Measurements from ENCODE around the gene TCP10L.
"Not testable (repeated sequence)": the region's sequence is repeated elsewhere in the genome, so short reads cannot be mapped to it uniquely, and the experiment has no call there.

The TCP10L gene

DNA sequence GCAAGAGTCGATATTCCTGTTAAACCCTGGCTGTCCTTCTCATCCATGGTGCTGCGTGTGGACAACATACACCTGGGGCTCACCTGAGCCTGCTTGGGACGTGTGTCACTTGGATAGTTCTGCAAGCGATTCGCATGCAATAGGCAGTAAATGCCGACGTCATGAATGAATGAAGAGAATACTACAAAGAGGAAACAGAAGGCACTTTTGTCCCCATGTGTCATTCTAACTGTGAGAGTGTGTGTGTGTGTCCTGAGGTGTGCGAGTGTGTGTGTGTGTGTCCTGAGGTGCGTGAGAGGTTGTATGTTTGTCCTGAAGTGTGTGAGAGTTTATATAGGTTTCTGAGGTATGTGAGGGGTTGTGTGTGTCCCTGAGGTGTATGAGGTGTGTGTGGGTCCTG, 647 bp upstream of the TCP10L start:
- DNase-seq, result no peak

- no peak for DNase-seq
These were observed 851 bp downstream of the TCP10L start for GRCh38 chr21:32584472-32584871.

DNA sequence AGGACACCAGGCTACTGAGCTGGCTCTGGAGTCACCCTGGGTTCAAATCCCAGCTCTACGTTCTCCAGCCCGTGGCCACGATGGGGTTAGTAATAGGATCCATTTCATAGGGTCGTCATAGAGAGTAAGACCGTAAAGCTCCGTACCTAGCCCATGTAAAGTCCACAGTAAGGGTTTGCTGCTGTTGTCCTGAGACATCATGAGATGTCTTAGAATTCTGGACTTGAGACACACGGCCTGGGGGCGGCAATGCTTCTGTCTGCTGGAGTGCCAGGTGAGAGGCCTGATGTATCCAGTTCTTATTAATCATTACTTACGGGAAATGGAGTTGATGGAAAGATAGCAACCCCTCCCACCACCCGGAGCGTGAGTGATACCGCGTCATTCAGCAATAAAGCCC, 3.6 kb downstream of the TCP10L start:
- no peak for DNase-seq

DNA sequence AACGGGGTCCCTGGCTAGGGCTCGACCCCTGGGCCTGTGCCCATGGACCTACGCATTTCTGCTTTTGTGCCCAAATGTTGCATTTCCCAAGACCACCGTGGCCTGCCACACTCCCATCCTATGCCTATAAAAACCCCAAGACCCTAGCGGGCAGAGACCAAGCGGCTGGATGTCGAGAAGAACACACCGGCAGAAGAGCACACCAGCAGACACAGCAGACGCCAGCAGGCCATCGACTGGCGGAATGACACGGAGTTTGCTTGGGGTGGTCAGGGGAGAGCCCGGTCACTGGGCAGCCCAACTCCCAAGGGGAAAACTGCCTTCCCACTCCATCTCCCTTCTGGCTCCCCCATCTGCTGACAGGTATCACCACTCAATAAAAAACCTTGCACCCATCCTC, 4.4 kb downstream of the TCP10L start:
- DNase-seq, result no peak

GRCh38 chr21:32578107-32578691, 7.1 kb downstream of the TCP10L start:
- DNase-seq, result peak in 1 of 2 experiments; percentile 38

GRCh38 chr21:32576011-32576410, 9.3 kb downstream of the TCP10L start:
- DNase-seq, result no peak

DNA sequence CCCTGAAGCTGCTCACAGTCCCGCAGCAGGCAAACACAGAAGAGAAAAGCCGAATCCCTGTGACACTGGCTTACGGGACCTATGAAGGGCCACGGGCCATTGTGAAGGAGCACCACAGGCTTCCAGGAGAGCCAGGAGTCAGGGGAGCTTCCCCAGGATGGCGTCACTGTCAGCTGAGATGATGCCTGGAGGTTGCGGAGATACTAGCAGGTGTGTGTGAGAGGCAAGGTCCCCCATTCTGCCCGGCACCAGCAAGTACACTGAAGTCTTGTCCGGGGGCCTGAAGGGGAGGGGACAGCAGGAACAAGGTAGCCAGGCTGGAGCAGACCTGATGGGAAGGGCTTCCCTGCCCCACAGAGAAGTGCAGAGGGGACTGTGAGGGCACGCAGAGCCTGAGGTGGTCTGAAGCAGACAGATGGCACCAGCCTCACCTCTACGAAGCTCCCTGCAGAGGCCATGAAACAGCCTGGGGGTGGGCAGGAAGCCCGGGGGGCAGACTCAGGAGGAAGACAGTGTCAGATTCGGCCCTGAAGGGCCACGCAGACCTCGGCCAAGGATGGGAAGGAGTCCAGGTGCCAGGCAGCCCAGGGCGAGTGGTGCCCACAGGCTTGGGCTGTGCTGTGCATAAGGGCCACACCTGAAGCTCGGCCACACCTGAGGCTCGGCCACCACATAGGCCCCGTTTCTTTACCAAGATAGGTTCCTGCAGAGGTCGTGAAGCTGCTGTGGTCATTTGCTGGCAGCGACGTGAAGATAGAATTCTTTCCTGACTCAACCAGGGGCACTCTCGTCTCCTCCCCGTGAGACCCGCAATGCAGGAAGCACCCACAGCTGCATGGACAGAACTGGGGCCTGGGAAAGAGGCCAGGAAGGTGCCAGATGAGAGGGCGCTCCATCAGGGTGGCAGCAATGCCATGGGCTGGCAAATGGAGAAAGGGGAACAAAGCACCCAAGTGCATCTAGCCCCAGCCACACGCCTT, 10.1 kb downstream of the TCP10L start:
- no peak for DNase-seq

- DNase-seq, result no peak
These were observed 12.5 kb downstream of the TCP10L start for GRCh38 chr21:32572574-32573420.

DNA sequence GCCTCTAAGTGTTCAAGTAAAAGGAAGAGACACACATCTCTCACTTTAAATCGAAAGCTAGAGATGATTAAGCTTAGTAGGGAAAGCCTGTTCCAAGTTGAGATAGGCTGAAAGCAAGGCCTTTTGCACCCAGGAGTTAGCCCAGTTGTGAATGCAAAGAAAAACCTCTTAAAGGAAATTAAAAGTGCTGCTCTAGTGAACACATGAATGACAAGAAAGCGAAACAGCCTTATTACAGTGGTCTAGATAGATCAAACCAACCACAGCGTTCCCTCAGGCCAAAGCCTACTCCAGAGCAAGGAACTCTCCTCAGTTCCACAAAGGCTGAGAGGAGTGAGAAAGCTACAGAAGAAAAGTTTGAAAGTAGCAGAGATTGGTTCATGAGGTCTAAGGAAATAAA, 14.9 kb downstream of the TCP10L start:
- no peak for DNase-seq

DNA sequence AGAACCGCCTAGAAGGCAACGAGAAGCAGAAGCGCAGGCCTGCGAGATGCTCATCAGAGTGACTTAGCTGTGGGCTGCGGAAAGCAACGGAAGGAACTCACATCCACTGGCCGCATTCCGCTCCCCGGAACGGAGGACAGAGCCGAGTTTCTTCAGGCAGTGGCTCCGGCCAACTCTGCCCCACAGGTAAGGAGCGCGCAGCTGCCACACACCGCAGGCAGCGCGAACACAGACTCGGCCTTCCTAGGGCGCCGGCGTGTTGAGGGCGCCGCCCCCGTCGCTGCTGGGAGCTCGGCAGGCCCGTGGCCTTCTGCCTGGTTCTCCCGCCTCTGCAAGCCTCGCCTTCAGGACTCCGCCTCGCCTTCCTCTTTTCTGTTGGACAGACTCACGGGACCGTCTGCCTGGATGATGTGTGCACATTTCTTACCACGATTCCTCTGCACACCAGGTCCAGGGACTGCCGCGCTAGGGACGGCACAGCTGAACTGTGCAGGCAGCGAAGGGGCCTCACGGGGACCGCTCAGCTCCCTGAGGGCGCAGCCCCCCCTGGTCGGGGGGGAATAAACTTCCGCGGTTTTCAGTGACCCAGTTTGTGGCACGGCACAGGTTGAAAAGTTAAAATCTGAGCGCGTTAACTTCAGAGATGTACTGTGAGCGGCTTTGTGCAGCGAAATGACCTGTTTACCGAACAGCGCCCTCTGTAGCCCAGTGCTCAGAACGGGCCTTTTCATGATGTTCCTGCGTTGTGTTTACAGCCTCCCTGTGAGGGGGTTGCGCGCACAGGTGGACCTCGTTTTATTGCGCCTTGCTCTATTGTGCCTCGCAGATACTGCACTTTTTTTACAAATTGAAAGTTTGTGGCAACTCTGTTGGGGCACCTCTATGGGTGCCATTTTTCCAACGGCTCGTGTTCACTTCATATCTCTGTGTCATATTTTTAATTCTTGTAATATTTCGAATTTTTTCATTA, 15.8 kb downstream of the TCP10L start:
- peak; percentile 88 for DNase-seq

DNA sequence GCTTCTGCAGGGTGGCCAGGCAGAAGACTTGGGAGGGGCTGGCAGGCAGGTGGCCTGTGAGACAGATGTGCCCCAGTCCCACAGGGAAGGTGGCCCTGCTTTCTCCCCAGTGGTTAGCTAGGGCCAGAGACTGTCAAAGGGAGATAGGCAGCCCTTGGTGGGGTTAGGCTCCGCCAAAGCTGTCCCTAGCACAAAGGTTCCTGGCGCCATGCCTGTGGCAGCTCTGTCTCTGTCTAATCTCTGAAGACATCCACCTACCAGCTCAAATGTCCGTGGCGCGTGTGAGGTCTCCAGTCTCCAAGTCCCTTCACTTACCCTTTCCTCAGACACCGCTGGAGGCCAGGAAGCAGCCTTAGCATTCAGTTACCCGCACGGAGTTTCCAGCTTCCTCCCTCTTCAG, 17.7 kb downstream of the TCP10L start:
- no peak for DNase-seq

DNA sequence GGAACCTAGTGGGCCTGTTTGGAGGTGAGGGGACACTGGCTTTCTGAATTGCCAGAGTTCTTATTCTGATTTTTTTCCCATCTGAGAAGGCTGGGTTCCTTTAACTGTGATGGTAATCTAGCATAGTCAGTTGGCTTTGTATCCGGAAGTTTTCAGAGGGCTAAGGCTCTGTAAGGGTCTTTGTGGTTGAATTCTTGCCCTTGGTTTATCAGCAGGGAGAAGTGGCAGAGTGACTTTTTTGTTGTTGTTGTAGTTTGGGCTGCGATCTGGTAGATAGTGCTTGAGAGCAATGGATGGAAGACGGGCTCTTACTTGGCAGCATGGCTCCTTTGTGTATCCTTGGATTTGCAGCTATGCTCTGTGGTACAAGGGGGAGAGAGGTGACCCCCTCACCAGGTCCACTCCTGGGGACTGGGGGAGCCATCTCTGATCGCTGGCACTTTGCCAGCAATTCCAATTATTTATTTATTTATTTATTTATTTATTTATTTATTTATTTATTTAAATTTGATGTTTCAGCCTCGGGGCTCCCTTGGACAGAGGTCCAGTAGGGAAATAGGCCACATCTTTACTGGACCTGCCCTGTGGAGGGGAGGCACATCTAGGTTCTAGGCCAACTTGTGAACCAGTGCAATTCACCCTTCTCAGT, 18.5 kb downstream of the TCP10L start:
- DNase-seq, result no peak

- DNase-seq, result no peak
These were observed 19.4 kb downstream of the TCP10L start for GRCh38 chr21:32565856-32566465.

GRCh38 chr21:32562915-32563314, 22.4 kb downstream of the TCP10L start:
- no peak for DNase-seq

- peak in 1 of 2 experiments; percentile 32 for DNase-seq
These were observed 22.9 kb downstream of the TCP10L start for GRCh38 chr21:32562426-32562825.

DNA sequence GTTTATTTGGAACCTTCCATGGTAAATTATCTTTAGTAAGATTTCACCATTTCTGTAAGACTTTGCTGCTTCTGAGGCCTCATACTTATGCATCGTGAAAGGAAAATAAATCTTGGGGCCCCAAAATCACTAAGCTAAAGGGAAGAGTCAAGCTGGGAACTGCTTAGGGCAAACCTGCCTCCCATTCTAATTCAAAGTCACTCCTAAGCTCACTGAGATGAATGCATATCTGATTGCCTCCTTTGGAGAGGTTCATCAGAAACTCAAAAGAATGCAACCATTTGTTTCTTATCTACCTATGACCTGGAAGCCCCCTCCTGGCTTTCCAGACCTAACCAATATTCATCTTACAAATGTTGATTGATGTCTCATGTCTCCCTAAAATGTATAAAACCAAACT, 23.8 kb downstream of the TCP10L start:
- DNase-seq, result not testable (repeated sequence)

- no peak for DNase-seq
These were observed 24.4 kb downstream of the TCP10L start for GRCh38 chr21:32560896-32561295.

DNA sequence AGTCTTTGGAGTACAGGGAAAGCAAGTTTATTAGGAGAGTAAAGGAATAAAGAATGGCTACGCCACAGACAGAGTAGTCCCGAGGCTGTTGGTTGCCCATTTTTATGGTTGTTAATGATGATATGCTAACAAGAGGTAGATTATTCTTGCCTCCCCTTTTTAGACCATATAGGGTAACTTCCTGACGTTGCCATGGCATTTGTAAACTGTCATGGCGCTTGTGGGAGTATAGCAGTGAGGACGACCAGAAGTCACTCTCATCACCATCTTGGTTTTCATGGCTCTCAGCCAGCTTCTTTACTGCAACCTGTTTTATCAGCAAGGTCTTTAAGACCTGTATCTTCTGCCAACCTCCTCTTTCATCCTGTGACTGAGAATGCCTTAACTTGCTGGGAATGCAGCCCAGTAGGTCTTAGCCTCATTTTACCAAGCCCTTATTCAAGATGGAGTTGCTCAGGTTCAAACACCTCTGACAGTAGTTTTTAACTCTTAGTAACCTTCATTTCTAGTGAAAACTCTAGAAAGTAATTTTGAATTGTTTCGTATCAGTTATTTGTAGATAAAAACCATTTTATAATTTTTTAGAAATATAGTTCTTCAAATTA, 26.2 kb downstream of the TCP10L start:
- DNase-seq, result no peak

DNA sequence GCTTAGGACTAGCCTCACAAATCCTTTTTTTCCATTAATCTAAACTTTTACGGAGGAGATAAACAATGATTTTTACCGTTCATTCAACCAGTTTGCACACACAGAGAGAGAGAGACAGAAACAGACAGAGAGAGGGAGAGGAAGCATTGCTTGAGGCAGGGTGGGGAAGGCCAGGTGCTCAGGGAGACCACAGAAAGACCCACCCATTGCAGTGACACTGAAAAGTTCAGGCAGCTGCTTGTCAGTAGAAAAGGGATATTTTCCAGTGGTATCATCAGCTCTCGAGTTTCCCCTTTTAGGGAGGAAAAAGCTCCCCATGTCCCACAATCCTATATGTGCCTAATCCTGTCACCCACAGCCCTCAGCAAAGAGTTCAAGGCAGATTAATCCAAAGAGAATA, 27.2 kb downstream of the TCP10L start:
- DNase-seq, result no peak

- no peak for DNase-seq
These were observed 30.3 kb downstream of the TCP10L start for GRCh38 chr21:32554832-32555638.

All from activated T-cell treated with anti-CD3 and anti-CD28 coated beads, Interleukin-2, amount 50 U/mL, for 48 hours (primary cell).